ENCODE measurements around the gene ADIPOR2.
"Not testable (repeated sequence)": the region's sequence is repeated elsewhere in the genome, so short reads cannot be mapped to it uniquely, and the experiment has no call there.

The ADIPOR2 gene

DNA sequence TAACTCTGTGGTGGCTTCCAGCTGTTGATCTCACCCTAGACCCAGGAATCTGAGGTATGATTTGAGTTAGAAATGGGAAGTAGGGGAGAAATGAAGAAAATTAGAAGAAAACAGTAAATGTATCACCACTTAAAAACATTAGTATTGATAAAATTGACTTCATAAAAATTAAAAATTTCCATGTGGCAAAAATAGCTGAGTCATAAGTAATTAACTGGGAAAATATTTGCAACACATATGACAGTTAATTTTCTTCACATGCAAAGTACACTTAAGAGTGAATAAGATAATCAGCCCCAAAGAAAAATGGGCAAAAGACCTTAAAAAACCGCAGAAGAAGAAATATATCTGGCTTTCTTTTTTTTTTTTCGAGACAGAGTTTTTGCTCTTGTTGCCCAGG, 25.5 kb upstream of the ADIPOR2 start:
- DNase-seq, result no peak

DNA sequence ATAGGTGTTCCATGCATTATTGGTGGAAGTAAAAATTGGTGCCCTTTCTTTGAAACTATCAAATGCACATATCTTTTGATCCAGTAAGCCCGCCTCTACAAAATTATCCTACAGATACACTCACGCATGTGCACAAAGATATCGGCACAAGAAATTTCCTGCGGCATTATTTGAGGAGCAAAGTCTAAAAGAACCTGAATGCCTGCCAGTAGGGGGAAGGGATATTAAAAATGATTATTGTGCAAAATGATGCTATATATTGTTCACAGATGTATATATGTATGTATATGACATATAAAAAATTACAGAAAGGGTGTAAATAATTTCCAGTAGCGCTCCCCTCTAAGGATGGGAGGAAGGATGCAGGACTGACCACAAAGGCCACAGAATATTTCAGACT, 24.7 kb upstream of the ADIPOR2 start:
- DNase-seq, result no peak

DNA sequence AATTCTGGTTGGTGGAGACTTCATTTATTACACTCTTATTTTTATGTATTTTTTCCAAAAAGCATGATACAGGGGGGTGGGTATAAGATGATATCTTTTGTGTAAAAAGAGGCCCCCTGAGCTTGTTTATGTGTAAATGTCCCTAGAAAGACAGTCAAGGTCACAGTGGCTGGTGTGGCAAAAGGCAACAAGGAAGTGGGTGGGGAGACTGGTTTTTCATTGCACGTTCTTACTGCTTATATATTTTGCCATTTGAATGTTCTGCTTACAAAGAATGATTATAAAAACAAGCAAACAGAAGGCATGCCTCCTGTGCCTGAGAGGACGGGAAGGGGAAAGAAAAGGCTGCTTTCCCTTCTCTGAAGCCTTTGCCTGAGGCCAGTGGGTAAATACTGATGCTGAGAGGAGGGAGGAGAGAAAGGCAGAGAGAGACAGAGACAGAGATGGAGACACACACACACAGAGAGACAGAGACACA, 24.1 kb upstream of the ADIPOR2 start:
- DNase-seq, result no peak

DNA sequence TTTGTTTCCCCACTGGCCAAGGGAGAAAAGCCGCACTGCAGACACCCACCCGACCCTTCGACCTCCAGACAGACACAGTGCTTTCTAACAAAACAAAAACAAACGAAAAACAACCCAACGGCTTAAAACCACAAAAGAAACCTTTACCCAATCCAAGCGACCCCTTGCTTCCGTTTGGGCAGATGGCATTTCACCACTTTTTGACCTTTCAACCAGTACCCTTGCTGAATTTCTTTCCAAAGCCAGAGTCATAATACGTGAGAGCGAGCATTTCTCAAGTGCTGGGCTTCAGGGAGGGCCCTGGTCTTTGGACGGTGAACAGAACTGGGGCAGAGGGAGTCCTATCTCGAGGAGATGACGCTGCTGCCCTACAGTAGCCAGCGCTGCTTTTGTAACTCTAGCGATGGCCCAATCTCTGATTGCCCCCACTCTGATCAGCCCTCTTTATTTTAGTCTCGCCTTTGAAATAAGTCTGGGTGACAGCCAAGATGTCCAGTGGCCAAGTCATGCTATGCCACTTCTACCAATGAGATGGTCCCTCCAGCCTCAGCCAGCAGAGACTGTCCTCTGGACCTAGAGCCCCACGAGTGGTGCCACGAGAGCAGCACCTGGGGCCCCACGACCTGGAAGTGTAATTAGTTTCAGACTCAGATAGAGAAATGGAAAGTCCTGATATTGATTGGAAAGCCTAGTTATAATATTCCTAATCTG, 21.9 kb upstream of the ADIPOR2 start:
- no peak for DNase-seq

DNA sequence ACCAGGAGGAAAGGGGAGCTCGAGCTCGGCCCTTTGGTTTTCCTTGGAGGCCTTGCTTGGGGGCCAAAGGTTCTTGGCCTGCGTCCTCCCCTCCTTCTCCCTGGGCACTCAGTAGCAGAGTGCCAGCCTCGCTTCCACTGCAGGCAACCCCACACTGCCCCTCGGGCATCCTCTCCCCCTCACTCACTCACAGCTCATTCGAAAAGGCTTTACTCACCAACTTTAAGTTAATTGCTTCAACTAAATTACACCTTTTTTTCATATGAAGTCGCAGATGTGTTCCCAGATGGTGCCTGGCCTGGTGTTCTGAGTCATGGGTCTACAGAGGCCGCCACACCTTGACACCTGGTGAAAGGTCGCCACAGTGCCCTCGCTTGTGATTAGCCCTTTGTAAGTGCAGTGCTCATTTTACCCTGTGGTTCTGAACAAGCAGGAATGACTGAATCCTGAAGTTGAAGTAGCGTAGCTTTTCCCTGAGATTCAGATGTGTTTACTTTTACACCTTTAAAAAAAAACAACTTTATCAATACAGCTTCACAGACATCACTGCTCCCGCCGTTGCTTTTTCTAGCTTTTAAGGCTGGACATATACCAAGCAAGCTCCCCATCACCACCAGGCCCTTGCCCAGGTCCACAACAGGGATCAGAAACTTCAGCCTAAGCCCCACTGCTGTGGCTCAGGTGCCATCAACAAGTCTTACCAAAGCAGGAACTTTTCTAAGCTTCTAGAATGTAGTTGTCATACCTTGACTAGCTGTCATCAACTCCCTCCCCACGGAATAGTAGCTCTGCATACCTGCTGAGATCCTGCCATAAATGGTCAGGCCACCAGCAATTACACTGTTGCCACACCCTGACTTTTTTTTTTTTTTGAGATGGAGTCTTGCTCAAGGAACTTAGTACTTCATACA, 20.3 kb upstream of the ADIPOR2 start:
- DNase-seq, result no peak

DNA sequence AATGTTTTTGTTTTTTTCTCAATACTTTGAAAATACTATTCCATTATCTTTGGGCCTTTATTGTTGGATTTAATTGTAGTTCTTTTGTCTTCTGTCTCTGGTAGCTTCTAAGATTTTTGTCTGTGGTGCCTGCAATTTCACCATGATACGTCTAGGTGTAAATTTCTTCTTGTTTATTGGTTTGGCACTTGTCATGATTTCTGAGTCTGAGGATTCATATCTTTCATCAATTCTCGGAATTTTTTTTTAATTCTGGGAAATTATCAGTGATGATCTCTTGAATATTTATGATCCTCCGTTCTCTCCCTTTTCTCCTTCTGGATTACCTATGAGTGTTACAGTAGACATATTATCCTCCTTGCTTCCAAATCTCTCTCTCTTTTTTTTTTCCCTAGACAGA, 14.8 kb upstream of the ADIPOR2 start:
- DNase-seq, result no peak

DNA sequence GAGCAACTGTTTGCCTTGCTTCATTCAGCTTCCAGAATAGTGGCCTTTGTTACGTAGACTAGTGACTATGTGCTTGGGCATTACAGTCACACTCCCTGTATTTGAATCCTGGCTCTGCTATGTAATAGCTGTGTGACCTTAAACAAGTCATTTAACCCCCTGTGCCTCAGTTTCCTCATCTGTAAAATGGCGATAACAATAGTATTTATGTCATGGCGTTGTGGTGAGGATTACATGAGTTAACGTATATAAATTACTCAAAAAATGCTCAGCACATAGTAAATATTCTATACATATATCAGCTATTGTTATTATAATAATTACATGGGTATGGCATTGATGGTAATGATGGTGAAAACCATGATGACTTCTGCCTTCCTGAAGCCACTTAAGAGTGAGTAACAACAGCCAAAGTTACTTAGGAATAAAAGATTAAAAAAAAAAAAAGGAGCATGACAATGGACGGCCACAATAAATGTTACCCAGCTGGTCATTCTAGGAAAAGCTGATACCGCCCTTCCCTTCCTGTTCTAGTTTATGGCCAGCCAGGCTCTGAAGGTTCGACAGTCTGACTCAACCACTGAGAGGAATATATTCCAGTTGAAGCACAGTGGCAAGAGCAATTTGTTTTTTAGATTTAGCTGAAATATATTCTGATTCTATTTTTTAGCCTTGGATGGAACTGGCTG, 9.9 kb upstream of the ADIPOR2 start:
- no peak for DNase-seq

DNA sequence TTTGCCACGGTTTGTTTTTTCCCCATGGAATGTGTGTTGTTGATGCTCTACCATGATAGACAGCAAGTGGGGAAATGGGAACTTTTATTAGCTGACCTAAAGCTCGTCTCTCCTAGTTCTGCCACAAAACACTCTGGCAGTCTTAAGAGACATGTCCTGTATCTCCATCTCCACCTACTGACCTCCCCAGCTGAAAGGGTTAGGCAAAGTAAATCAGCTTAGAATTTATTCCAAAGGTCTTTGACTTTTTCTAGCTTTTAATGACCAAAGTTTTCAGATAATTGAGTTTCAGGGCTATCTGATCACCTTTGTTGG, 9.4 kb upstream of the ADIPOR2 start:
- no peak for DNase-seq

DNA sequence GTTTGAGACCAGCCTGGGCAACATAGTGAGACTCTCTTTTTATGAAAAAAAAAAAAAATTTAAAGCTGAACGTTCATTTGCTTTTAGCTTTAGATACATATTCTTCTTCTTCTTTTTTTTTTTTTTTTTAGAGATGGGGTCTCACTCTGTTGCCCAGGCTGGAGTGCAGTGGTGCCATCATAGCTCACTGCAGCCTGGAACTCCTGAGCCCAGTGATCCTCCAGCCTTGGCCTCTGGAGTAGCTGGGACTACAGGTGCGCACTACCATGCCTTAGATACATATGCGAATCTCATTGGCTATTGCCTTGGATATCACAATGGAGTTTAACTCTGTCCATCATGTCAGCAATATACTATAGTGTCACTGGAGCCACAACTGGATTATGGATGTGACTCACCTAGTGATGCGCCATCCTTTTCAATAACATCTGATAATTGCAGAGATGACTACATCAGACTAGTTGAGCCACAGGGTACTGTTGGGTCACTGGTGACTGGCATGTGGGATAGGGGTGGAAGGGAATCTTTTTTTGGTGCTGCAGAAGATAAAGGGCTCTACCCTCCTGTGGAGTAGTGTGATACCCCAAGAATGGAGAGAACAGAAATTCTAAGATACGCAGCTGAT, 2.7 kb upstream of the ADIPOR2 start:
- no peak for DNase-seq

DNA sequence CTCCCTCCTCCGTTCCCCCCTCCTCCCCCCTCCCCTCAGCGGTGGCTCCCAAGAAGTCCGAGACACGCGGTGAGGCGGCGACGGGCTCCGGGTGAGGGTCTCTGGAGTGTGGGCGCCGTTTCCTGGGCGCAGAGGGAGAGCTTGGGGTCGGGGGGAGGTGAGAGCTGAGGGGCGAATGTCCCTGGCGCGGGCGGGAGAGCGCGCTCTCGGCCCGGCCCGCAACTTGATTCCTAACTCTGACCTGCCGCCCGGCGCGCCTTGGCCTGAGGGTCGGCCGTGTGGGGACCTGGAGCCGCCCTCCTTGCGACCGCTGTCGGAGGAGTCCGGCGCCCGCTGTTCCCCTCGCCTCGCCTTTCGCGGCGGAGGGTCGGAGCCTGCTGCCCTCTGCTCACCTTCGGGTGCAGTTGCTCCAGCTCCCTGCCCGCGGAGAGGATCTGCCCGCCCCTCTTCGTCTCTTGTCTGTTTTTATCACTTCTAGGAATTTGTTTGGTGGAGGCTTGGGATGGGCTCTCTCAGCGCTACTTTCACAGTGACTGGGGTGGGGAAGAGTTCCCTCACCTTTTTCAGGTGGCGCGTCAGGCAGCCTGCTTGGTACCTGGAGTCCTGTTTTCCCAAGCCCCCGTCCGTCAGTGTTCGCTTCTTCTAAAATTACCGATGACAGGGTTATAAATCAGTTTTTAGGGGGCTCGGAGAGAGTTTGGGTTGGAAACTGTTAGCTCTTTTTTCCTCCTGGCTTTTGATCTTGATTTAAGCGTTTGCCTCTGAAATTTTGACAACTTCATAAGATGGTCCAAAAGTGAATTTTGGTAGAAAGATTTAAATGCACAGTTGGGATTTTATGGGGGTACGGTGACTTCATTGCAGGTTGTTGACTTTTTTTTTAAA, 495 bp downstream of the ADIPOR2 start:
- DNase-seq, result peak in 1 of 2 experiments; percentile 57

DNA sequence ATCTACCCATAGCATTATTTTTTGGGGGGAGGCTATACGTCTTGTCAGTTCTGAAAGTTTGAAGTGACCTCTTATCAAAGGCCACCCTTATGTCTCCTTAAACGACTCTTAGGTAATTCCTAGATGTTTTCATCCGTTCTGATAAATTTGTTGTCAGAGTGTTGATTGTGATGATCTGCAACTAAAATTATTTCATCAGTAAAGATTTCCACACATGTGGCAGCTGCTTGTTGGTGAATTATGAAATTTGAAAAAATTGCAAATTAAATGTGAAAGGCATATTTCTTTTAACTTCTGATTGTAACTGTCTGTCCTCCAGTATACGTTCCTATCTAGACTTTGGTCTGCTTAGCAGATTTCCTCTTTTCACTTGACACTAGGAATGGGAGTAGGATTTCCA, 1.4 kb downstream of the ADIPOR2 start:
- no peak for DNase-seq

DNA sequence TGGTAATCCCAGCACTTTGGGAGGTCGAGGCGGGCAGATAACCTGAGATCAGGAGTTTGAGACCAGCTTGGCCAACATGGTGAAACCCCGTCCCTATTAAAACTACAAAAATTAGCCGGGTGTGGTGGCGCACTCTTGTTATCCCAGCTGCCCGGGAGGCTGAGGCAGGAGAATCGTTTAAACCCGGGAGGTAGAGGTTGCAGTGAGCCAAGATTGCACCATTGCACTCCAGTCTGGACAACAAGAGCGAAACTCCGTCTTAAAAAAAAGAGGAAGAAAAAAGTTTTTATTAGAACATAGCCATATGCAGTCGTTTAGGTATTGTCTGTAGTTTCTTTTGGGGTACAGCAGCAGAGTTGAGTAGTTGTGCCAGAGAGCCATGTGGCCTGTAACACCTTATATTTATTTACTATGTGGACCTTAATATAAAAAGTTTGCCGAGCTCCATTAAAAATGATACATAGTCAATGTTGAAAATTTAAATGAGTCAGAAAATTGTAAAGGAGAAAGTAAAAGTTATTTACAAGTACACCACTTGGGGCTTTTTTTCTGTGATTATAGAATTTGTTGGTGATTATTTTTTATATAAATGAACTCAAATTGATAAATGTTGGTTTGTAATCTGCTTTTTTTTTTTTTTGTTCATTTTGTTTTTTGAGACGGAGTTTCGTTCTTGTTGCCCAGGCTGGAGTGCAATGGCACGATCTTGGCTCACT, 2.2 kb downstream of the ADIPOR2 start:
- no peak for DNase-seq

DNA sequence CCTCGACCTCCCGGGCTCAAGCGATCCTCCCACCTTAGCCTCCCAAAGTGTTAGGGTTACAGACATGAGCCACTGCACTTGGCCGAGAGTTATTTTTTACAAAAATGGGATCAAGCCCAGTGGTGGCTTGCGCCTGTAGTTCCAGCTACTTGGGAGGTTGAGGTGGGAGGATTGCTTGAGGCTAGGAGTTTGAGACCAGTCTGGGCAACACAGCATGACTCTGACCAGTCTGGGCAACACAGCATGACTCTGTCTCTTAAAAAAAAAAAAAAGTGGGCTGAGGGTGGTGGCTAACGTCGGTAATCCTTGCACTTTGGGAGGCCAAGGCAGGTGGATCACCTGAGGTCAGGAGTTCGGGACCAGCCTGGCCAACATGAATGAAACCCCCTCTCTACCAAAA, 4.2 kb downstream of the ADIPOR2 start:
- DNase-seq, result not testable (repeated sequence)

DNA sequence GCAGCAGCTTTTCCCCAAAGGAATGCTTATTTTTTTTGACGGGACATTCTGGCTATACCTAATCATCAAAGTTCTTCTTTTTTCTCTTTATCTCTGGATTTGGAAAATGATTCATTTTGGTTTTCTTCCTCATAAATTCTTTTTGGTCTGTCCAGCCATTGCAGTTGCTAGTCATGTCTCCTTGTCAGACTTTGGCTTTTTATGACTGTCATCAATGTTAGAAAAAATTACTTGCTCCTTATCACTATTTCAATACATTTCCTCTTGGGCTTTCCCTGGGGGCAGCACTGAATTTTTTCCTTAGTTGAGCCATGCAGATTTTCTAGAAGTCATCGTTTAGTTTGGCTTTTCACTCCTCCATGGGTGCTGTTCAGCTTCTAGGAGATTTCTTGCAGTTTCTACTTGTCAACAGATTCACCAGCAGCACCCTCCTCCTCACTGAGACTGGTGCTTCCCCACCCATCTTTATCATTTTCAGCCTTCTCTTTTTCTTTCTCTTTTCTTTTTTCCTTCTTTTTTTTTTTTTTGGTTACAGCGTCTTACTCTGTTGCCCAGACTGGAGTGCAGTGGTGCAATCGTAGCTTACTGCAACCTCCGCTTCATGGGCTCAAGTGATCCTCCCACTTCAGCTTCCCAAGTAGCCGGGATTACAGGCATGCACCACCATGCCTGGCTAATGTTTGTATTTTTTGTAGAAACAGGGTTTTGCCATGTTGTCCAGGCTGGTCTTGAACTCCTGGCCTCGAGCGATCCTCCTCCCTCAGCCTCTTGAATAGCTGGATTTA, 5.2 kb downstream of the ADIPOR2 start:
- no peak for DNase-seq

DNA sequence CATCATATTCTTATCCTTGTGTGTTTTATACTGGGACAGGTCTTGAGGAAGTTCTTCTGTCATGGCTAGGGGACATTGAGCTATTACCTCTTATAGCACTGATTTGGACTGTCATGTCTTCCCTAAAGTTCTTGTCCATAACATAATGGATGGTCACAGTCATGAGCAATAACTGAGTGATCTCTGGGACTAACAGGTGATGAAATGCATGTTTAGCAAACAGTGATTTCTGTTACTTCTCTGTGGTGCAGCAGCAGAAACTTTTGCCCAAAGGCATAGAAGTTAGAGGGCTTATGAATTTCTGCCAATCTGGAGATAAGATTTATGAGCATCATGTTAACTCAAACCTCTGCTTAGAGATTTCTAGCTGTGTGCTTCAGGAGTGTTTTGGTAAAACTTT, 5.9 kb downstream of the ADIPOR2 start:
- DNase-seq, result no peak

DNA sequence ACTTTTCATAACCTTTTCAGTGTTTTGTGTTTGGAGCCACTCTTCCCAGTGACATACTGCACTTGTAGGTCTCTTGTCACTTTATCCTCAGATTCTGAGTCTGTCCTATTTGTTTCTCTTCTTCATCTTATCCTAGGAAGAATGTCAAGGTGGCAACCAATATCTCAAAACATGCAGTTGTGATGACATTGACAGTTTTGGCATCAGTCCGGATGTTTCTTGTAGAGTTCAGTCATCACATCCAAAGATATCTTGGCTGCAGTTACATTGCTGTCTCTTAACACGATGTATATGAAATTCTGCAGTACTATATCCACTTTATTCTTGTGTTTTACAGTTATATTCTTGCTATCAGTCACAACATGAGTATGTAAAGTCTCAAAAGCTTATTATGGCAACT, 6.4 kb downstream of the ADIPOR2 start:
- no peak for DNase-seq

DNA sequence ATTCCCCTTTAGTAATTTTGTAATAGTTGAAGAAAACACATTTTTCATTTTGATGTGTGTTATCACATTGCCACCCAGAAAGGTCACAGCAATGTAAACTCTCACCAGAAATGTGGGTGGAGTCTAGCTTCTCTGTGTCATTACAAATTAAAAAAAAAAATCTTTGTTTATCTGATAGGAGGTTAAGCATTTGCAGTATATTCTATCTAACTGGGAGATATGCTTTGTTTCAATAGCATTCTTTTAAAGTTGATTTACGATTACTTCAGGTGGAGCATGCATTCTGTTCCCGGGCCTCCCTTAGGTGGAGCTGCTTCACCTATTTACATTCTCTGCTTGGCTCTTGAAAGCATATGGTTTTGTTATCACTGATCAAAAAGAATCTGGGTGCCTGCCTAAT, 7.8 kb downstream of the ADIPOR2 start:
- DNase-seq, result no peak

DNA sequence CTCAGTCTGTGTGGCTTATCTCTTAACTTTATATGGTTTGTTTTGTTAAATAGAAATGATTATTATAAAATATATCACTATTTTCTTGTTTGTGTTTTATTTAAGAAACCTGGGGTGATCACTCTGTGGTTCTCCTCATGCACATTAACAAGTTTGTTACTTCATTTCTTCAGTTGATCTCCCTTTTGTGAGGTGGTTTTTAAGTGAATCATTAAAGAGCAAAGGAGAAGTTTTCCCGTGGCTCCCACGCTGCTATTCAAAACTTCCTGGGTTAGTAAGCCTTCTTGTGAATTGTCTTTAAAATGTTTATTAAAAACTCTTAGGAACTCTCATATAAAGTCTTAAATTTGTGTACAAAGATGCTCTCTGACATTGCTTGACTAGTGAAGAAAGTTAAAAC, 11.8 kb downstream of the ADIPOR2 start:
- DNase-seq, result no peak

DNA sequence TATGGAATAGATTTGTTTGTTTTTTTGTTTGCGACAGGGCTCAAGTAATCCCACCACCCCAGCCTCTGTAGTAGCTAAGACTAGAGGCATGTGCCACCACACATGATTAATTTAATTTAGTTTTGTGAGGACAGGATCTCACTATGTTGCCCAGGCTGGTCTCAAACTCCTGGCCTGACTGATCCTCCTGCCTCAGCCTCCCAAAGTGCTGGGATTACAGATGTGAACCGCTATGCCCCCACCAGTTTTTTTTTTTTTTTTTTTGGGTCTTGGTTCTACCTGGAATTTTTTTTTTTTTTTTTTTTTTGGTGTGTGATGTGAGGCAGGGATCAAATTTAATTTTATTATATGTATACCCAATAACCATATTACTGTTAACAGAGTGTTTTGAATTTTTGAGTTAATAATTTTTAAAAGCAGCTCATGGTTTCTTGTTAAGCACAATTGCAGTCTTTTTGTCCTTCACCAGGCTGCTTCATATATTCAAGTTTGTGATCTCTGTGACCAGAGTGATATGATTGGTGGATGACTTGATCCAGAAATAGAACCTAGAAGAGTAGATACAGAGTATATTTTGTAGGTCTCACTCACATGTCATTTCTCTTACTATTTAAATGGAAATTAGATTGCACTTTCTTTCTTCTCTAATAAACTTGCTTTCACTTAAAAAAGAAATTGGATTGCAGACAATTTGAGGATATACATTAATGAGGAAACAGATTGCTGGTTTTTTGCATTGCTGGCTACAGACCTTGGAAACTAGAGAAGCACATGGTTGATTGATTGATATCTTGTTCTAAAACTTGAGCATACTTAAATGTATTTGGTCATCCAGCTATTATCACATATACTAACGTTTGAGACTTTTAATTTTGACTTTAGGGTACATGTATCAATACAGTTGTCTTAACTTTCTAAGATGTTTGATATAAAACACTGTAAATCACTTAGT, 13.2 kb downstream of the ADIPOR2 start:
- no peak for DNase-seq
